Measurements from ENCODE around the gene DCAF7. TPM values are rescaled to one million over a fixed set of nuclear protein-coding genes. Genes with fewer than 3 reads are reported as not detected.

Gene DCAF7
- total RNA-seq, 6 donors from 2014 or later: 26.0 to 86.3 (median 42.3) TPM

DNA sequence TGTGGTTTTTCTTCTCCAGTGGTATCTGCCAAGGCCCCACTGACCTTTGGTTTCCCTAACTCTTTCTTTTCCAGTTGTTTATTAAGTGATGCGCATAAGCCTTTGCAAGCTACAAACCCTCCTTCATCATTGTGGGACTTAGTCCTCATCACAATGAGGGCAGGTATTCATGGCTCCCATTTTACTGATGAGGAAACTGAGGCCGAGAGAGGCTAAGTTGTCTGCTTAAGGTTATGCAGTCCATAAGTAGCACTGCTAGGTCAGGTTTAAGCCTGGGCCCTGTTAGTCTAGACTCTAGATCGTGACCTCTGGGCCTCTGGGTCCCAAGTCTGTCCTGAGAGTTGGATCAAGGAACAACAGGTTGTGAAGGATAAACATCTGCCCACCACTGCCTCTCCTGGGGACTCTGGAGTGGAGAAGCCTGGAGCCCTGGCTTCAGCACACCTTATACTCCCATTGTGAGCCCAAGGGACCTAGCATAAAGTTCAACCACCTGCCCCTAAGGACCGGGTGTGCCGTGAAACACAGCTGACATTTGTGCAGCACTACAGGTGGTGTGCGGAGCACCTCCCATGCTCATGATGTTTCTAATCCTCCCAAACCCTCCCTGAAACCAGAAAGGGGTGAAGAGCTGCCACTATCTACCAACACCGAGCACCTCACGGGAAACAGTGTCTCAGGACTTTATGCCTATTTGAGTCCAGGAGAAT, 32.3 kb upstream of the DCAF7 start:
- H3K27ac ChIP-seq: no peak overlapping the region
- WGBS, 2 donors: 84 to 85% methylated on average over 6 to 8 of the region's 8 CpGs
- H3K4me1 ChIP-seq: peaks cover 0 to 4% (median 2%) of the 10 kb centered on the region in 4 donors
- H3K36me3 ChIP-seq: no peaks in the 10 kb centered on the region
- no peaks in the 10 kb centered on the region for H3K9me3 ChIP-seq
- H3K27me3 ChIP-seq: no peaks in the 10 kb centered on the region
- no peak for DNase-seq
- TF ChIP-seq, protein P1, sequence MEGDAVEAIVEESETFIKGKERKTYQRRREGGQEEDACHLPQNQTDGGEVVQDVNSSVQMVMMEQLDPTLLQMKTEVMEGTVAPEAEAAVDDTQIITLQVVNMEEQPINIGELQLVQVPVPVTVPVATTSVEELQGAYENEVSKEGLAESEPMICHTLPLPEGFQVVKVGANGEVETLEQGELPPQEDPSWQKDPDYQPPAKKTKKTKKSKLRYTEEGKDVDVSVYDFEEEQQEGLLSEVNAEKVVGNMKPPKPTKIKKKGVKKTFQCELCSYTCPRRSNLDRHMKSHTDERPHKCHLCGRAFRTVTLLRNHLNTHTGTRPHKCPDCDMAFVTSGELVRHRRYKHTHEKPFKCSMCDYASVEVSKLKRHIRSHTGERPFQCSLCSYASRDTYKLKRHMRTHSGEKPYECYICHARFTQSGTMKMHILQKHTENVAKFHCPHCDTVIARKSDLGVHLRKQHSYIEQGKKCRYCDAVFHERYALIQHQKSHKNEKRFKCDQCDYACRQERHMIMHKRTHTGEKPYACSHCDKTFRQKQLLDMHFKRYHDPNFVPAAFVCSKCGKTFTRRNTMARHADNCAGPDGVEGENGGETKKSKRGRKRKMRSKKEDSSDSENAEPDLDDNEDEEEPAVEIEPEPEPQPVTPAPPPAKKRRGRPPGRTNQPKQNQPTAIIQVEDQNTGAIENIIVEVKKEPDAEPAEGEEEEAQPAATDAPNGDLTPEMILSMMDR (IDR thresholded peaks at IDR 0.05): no peak
- TF ChIP-seq EP300 (IDR thresholded peaks at IDR 0.05): no peak
- H3K4me3 ChIP-seq: no peak overlapping the region
- ATAC-seq (ENCODE audit: low FRiP score in 2 of 2): no peak

DNA sequence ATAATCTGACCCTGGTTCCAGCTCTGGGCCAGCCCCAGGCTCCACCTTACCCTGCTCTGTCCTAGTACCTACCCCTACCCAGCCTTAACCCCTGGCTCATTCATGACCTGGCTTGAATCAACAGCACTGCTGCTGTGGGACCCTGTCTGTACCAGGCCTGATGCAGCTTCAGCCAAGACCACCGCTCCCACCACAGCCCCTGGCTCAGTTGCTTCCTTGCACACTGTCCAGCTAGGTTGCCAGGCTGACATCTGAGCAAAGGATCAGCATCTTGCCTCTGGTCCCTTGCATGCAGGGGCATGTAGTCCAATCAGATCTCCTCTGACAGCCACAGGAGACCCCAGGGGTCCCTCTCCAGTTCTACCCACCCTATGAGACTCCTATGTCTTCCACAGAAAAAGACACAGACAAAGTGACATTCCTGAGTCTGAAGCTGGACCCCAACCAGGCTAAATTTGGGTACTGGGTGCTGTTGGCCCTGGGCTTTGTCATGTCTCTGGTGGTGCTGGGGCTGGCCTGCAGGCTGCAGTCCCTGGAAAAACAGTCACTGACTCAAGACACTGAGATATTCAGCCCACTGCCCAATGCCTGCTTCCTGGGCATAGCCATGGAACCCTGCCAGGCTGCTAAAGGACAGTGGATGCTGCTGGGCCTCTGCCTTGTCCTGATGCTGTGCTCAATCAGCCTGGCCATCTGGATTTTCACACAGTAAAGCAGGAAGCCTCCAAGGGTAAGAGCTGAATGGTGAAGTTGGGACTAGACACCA, 31.0 kb upstream of the DCAF7 start:
- Histone ChIP-seq H3K4me3 (no peak overlapping the region), H3K4me1 (peaks cover 5 to 11% (median 7%) of the 10 kb centered on the region in 4 donors), H3K36me3 (no peaks in the 10 kb centered on the region), H3K27me3 (no peaks in the 10 kb centered on the region), H3K9me3 (no peaks in the 10 kb centered on the region), H3K27ac (no peak overlapping the region)
- TF ChIP-seq EP300 (IDR thresholded peaks at IDR 0.05): no peak
- ATAC-seq (ENCODE audit: low FRiP score in 2 of 2): no peak
- DNase-seq: no peak
- 100% methylated on average over 1 of the region's 1 CpG for WGBS, 2 donors

DNA sequence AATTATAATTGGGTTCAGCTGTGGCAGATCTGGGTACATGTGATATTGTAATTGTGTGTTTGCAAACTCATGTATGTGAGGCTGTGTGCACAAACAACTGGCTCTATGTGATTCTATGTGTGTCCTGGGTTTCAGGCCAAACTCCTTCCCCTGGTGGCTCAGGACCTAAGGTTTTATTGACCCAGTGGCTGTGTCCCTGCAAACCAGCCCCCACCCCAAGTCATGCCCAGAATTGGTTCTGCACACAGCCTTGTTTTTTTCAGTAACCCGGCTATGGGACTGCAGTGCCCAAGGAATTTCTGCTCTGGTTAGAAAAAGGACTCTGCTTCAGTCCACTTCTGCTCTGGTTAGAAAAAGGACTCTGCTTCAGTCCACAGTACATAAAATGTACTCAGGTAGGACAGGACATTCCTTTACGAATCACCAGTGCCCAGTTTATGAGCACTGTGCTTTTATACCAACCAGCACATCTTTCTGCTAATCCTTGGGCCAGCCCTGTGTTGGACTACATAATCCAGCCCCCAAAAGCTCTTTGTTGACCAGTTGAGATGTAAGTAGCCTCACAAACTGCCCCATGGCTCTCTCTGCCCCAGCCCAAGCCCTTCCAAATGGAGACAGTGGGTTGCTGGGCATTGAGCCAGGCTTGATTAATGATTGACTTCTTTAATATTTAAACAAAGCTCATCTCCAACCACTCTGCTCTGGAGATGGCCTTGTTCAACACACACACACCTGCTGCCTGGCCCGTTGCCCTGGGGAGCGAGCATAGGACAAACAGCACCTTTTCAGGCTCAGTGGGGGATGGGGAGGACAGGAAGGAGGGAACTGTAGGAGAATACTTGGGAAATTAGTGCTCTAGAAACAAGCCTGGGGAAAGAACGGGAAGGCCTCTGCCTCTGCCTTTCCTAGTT, 30.1 kb upstream of the DCAF7 start:
- no peaks in the 10 kb centered on the region for H3K27me3 ChIP-seq
- no peak for TF ChIP-seq POLR2A (IDR thresholded peaks at IDR 0.05)
- TF ChIP-seq, protein P1 (IDR thresholded peaks at IDR 0.05): no peak
- no peak for TF ChIP-seq POLR2AphosphoS5 (IDR thresholded peaks at IDR 0.05)
- TF ChIP-seq EP300 (IDR thresholded peaks at IDR 0.05): no peak
- 59 to 63% methylated on average over 5 of the region's 5 CpGs for WGBS, 2 donors

DNA sequence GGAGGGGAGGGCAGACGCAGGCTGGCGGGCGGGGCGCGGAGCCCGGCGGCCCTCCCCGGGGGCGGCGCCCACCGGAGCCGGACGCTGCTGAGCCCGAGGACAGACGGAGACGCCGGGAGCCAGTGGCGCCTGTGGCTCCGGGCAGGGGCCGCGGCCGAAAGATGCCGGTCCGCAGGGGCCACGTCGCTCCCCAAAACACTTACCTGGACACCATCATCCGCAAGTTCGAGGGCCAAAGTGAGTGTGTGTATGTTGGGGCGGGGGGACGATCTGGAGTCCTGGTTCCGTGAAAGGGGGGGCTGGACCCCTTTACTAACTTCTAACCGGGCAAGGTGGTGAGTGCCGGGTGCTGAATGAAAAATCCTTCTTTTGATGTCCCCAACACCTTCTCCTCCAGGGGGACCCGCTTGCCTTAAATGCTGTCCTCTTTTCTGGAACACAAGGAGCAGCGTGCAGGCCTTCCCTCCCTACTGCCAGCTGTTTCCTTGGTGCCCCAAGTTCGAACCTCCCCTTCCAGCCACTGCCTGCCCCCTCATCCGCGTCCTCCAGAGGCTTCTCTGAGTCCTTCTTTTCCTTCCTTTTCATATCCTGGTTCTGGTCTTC, 26.9 kb upstream of the DCAF7 start, which contains the start of gene KCNH6:
Gene KCNH6 (plus strand): TSS at position 106 of the 603 bp plus-strand sequence. CDS start 56 bp downstream, at position 162.
- no peaks in the 10 kb centered on the region for H3K9me3 ChIP-seq
- TF ChIP-seq EP300 (IDR thresholded peaks at IDR 0.05) (no peak), POLR2A (IDR thresholded peaks at IDR 0.05) (no peak), POLR2AphosphoS5 (IDR thresholded peaks at IDR 0.05) (no peak)
- TF ChIP-seq, protein P1 (IDR thresholded peaks at IDR 0.05): no peak
- H3K27me3 ChIP-seq: no peaks in the 10 kb centered on the region

More for the DNA sequence above, 30.1 kb upstream of the DCAF7 start:
- ATAC-seq (ENCODE audit: low FRiP score in 2 of 2): no peak
- no peaks in the 10 kb centered on the region for H3K9me3 ChIP-seq
- DNase-seq: no peak
- H3K36me3 ChIP-seq: no peaks in the 10 kb centered on the region
- H3K27ac ChIP-seq: no peak overlapping the region
- H3K4me3 ChIP-seq: no peak overlapping the region
- peaks cover 5 to 11% (median 7%) of the 10 kb centered on the region in 4 donors for H3K4me1 ChIP-seq

More for the DNA sequence above, 26.9 kb upstream of the DCAF7 start, which contains the start of gene KCNH6:
- Histone ChIP-seq H3K4me1 (peaks cover 5 to 11% (median 7%) of the 10 kb centered on the region in 4 donors), H3K36me3 (no peaks in the 10 kb centered on the region), H3K27ac (no peak within 1 kb of the TSS), H3K4me3 (peak within 1 kb of the TSS in 3 of 4 donors; percentile 23 to 34 (median 32))
- ATAC-seq (ENCODE audit: low FRiP score in 2 of 2) (no peak), DNase-seq (no peak)
- WGBS, 2 donors: 14 to 37% methylated on average over 7 to 24 of the region's 38 CpGs
